ENCODE results near the gene CNTNAP5.

Gene CNTNAP5

DNA sequence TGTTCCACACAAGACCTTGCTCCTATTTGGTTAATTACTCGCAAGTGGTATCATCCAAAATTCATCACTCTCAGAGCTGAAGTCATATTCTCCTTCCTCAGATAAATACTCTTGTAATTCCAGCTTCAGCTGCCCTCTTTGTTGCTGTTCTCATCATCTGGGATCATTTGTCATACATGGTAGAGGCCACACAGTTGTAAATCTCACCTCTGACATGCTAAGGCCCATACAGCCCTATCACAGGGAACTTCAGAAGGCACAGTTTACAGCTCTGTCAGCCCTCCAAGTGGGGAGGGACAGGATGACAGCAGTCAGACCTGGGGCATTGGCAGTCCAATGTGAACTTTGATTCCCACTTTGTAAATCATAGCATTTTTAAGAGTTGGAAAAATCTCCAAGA lies 399.0 kb downstream of the CNTNAP5 start:
- no peak for TF ChIP-seq ZFX (IDR thresholded peaks at IDR 0.05; ENCODE audit: borderline replicate concordance)
- TF ChIP-seq, protein P1, sequence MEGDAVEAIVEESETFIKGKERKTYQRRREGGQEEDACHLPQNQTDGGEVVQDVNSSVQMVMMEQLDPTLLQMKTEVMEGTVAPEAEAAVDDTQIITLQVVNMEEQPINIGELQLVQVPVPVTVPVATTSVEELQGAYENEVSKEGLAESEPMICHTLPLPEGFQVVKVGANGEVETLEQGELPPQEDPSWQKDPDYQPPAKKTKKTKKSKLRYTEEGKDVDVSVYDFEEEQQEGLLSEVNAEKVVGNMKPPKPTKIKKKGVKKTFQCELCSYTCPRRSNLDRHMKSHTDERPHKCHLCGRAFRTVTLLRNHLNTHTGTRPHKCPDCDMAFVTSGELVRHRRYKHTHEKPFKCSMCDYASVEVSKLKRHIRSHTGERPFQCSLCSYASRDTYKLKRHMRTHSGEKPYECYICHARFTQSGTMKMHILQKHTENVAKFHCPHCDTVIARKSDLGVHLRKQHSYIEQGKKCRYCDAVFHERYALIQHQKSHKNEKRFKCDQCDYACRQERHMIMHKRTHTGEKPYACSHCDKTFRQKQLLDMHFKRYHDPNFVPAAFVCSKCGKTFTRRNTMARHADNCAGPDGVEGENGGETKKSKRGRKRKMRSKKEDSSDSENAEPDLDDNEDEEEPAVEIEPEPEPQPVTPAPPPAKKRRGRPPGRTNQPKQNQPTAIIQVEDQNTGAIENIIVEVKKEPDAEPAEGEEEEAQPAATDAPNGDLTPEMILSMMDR (IDR thresholded peaks at IDR 0.05) = no peak
- H3K27ac ChIP-seq = no peak overlapping the region

DNA sequence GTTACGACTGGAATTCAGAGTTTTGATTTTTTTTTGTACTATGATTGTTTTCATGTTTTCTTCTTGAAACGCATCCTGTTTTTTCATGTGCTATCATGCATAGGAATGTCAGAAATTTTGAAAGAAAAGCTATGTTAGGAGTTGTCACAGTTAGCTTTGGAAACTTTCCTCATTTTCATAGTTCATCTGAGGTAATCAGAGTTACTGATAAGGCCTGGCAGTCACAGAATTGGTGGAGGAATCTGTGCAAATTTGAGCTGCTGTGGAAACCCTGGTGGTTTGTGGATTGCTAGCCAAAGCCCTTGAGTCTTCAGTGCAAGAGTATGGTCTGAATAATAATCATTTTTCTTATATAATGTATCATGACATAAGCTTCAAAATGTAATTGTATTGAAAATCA lies 401.0 kb downstream of the CNTNAP5 start:
- H3K27ac ChIP-seq = no peak overlapping the region
- no peak for TF ChIP-seq ZFX (IDR thresholded peaks at IDR 0.05; ENCODE audit: borderline replicate concordance)
- TF ChIP-seq, protein P1 (IDR thresholded peaks at IDR 0.05) = no peak

DNA sequence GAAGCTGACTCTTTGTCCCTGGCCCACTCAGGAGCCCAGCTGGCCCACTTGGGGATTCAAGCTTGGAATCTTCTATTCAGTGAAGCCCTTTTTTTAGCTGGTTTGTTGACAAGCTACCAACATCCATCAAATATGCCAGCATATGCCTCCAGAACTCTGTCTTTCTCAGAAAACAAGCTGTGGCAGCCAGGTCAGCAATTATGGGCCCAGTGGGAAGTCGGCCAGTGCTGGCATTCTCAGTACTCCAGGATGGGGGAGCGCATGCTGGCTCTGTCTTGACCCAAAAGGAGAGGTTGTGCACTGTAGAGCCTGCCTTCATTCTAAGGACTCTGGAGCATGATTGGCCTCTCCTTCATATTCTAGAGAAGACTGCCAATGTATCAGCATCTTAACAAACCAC lies 401.5 kb downstream of the CNTNAP5 start:
- TF ChIP-seq ZFX (IDR thresholded peaks at IDR 0.05; ENCODE audit: borderline replicate concordance) = no peak
- TF ChIP-seq, protein P1 (IDR thresholded peaks at IDR 0.05) = no peak
- no peak overlapping the region for H3K27ac ChIP-seq

DNA sequence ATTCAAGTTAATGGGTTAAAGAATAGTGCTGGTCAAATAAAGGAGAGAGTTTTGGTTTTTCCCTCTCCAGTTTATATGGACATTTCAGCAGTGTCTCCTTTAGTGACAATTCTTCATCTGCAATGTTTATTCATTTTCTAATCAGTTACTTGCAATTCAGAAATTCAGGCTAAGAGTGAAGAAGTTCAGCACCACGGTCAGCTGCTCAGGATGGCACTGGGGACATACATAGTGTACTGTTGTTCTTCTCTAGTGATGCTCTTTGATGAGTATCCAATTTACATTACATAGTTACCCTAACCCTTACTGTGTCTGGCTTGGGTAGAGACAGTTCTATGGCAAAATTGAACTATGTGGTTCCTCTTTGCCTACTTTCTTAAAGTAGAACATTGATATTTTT lies 412.7 kb downstream of the CNTNAP5 start:
- H3K27ac ChIP-seq = no peak overlapping the region
- no peak for TF ChIP-seq ZFX (IDR thresholded peaks at IDR 0.05; ENCODE audit: borderline replicate concordance)
- TF ChIP-seq, protein P1 (IDR thresholded peaks at IDR 0.05) = no peak

DNA sequence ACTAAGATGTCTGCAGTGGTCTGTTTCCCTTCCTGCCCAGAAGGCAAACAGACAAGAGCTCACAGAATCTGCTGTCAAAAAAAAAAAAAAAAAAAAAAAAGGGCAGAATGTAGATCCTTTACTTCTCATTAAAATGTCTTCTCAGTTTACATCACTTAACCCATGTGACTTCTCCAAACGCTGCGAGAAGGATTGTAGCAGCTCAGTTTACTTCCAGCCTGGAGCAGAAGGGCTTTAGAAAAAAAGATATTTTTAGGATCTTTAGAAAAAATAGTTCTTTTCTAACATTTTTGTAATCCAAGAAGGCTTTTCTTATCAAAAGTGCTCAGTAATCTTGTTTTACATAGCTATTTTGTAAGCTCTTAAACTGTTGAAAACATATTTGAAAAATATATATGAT lies 425.4 kb downstream of the CNTNAP5 start:
- TF ChIP-seq, protein P1 (IDR thresholded peaks at IDR 0.05) = no peak
- TF ChIP-seq ZFX (IDR thresholded peaks at IDR 0.05; ENCODE audit: borderline replicate concordance) = no peak
- no peak overlapping the region for H3K27ac ChIP-seq

DNA sequence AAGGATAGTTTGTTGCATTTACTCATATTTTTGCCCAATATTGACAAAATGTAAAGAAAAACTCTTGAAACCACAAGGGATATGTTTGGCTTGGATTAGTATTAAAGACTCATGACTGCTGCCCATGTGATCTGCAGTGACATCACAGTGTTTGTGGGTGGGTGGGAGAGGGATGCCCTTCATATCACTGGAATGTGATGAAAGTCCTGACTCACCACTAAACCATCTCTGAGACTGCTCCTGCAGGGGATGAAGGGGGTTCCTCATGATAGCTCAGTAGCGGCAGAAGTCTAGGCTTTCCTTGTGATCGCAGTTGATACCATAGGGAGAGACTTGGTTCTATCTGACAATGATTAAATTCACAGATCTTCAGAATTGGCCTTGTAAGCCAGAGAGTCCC lies 451.2 kb downstream of the CNTNAP5 start:
- TF ChIP-seq, protein P1 (IDR thresholded peaks at IDR 0.05) = no peak
- TF ChIP-seq ZFX (IDR thresholded peaks at IDR 0.05; ENCODE audit: borderline replicate concordance) = no peak
- no peak overlapping the region for H3K27ac ChIP-seq

DNA sequence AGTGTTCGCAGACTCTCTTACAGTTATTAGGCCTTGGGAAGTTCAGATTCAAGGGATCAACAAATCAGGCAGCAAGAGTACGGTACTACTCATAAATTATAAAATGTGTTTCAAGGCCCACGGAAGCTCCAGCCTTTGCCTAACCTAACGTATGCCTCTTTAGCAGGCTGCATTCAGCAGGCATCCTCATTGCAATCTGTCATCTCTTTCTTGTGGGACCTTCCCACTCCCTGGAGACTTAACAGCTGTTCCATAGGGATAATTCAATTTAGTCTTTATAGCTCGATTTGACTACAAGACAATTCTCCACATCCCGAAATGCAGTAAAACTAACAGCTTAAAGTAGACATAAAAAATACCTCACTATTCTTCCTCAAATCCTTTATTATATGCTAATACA lies 453.7 kb downstream of the CNTNAP5 start:
- TF ChIP-seq, protein P1 (IDR thresholded peaks at IDR 0.05) = no peak
- no peak for TF ChIP-seq ZFX (IDR thresholded peaks at IDR 0.05; ENCODE audit: borderline replicate concordance)
- H3K27ac ChIP-seq = no peak overlapping the region
